RWPE2 (cell line): ENCODE results near the gene SUSD2.

Experiments
- ATAC-seq: fragments of 200-7000 bp; cut with Tn5 transposase; 3 replicates; pipeline ENCODE4 v1.9.1; 2021; ENCODE audit warnings: low read depth
- DNase-seq: peaks from one replicate; pipeline ENCODE4 v3.0.0-alpha.2; 2020; ENCODE audit warnings: low spot score
- H3K27ac ChIP-seq: fragments of 450-650 bp; 2 replicates; pipeline ENCODE4 v1.5.1; 2017; ENCODE audit warnings: mild to moderate bottlenecking; ENCODE audit not compliant: poor library complexity, severe bottlenecking
- H3K27me3 ChIP-seq: fragments of 250-450 bp; sonication (Bioruptor Pico); 2 replicates; pipeline ENCODE4 v1.5.1; 2021; ENCODE audit warnings: mild to moderate bottlenecking, moderate library complexity; ENCODE audit not compliant: insufficient read depth, poor library complexity, severe bottlenecking
- H3K36me3 ChIP-seq: fragments of 250-450 bp; sonication (Bioruptor Pico); 2 replicates; pipeline ENCODE4 v1.5.1; 2020; ENCODE audit warnings: low read depth, mild to moderate bottlenecking, moderate library complexity
- H3K4me1 ChIP-seq: fragments of 250-450 bp; sonication (Bioruptor Pico); 2 replicates; pipeline ENCODE4 v1.5.1; 2021; ENCODE audit warnings: mild to moderate bottlenecking, moderate library complexity; ENCODE audit not compliant: insufficient read depth, poor library complexity, severe bottlenecking
- H3K4me3 ChIP-seq: fragments of 250-450 bp; sonication (Bioruptor Pico); 2 replicates; pipeline ENCODE4 v1.5.1; 2021; ENCODE audit warnings: mild to moderate bottlenecking, moderate library complexity; ENCODE audit not compliant: severe bottlenecking
- H3K9me3 ChIP-seq: fragments of 250-450 bp; sonication (Bioruptor Pico); 2 replicates; pipeline ENCODE4 v1.5.1; 2021; ENCODE audit warnings: mild to moderate bottlenecking, moderate library complexity; ENCODE audit not compliant: severe bottlenecking
- CTCF ChIP-seq: fragments of 450-650 bp; IDR thresholded peaks from one replicate; pipeline ENCODE4 v1.5.1; 2017; ENCODE audit warnings: mild to moderate bottlenecking, moderate library complexity; ENCODE audit not compliant: poor library complexity, severe bottlenecking

The SUSD2 gene

GRCh38 chr22:24188705-24189248 is 7.5 kb downstream of the SUSD2 start:
- H3K36me3 ChIP-seq: no peaks in the 10 kb centered on the region
- DNase-seq (no peak), ATAC-seq (no peak; the same call in 2 of the 3 replicates)
- H3K4me1 ChIP-seq: peaks cover 17% of the 10 kb centered on the region
- no peaks in the 10 kb centered on the region for H3K27me3 ChIP-seq
- H3K4me3 ChIP-seq: no peak overlapping the region
- no peak for TF ChIP-seq CTCF
- H3K27ac ChIP-seq: peak overlapping the region; percentile 66
- no peaks in the 10 kb centered on the region for H3K9me3 ChIP-seq

GRCh38 chr22:24189249-24190158 is 8.2 kb downstream of the SUSD2 start:
- Histone ChIP-seq H3K4me3 (no peak overlapping the region), H3K27ac (peak overlapping the region; percentile 66), H3K27me3 (no peaks in the 10 kb centered on the region), H3K9me3 (no peaks in the 10 kb centered on the region), H3K4me1 (peaks cover 17% of the 10 kb centered on the region), H3K36me3 (no peaks in the 10 kb centered on the region)
- peak; percentile 82 for DNase-seq
- TF ChIP-seq CTCF: peak; percentile 94
- peak; percentile 81 for ATAC-seq

- Histone ChIP-seq H3K36me3 (no peaks in the 10 kb centered on the region), H3K9me3 (no peaks in the 10 kb centered on the region), H3K27me3 (no peaks in the 10 kb centered on the region), H3K4me3 (no peak overlapping the region), H3K4me1 (peaks cover 17% of the 10 kb centered on the region), H3K27ac (peak overlapping the region; percentile 66)
- ATAC-seq (no peak), DNase-seq (peak; percentile 49)
- no peak for TF ChIP-seq CTCF
Observed at GRCh38 chr22:24190159-24190540, 8.9 kb downstream of the SUSD2 start.

GRCh38 chr22:24190596-24191208 is 9.4 kb downstream of the SUSD2 start:
- no peaks in the 10 kb centered on the region for H3K36me3 ChIP-seq
- no peak for TF ChIP-seq CTCF
- ATAC-seq (no peak), DNase-seq (peak; percentile 41)
- H3K9me3 ChIP-seq: no peaks in the 10 kb centered on the region
- H3K27ac ChIP-seq: peak overlapping the region; percentile 66
- H3K4me3 ChIP-seq: no peak overlapping the region
- no peaks in the 10 kb centered on the region for H3K27me3 ChIP-seq
- H3K4me1 ChIP-seq: peaks cover 17% of the 10 kb centered on the region
